Measurements from ENCODE around the gene ATF7IP2.

- TF ChIP-seq, protein P1, sequence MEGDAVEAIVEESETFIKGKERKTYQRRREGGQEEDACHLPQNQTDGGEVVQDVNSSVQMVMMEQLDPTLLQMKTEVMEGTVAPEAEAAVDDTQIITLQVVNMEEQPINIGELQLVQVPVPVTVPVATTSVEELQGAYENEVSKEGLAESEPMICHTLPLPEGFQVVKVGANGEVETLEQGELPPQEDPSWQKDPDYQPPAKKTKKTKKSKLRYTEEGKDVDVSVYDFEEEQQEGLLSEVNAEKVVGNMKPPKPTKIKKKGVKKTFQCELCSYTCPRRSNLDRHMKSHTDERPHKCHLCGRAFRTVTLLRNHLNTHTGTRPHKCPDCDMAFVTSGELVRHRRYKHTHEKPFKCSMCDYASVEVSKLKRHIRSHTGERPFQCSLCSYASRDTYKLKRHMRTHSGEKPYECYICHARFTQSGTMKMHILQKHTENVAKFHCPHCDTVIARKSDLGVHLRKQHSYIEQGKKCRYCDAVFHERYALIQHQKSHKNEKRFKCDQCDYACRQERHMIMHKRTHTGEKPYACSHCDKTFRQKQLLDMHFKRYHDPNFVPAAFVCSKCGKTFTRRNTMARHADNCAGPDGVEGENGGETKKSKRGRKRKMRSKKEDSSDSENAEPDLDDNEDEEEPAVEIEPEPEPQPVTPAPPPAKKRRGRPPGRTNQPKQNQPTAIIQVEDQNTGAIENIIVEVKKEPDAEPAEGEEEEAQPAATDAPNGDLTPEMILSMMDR (IDR thresholded peaks at IDR 0.05) = no peak
- TF ChIP-seq POLR2A (IDR thresholded peaks at IDR 0.05) = no peak
- TF ChIP-seq POLR2AphosphoS5 (IDR thresholded peaks at IDR 0.05) = no peak
Measured at GRCh38 chr16:10368969-10369551, 16.8 kb upstream of the ATF7IP2 start.

Data from breast epithelium (tissue), 3 donors.